Hepatocyte (in vitro differentiated cells): ENCODE results near the gene FNDC7. TPM values are rescaled to one million over a fixed set of nuclear protein-coding genes. Genes with fewer than 3 reads are reported as not detected.

Experiments used
- DNase-seq: peaks from one replicate; pipeline ENCODE4 v3.0.0-alpha.2; 2016; ENCODE audit warnings: low spot score
- H2AFZ ChIP-seq: fragments of 200-600 bp; sonication (generic); 2 replicates; pipeline ENCODE4 v1.6.0; 2016; ENCODE audit warnings: antibody characterized with exemption, mild to moderate bottlenecking
- H3K27ac ChIP-seq: fragments of 200-600 bp; sonication (generic); 2 replicates; pipeline ENCODE4 v1.5.1; 2016; ENCODE audit warnings: mild to moderate bottlenecking
- H3K27me3 ChIP-seq: fragments of 200-600 bp; sonication (generic); 2 replicates; pipeline ENCODE4 v1.6.1; 2016
- H3K36me3 ChIP-seq: fragments of 200-600 bp; sonication (generic); replicated peaks from 2 replicates; pipeline ENCODE4 v1.5.1; 2016; ENCODE audit warnings: low read depth; ENCODE audit not compliant: insufficient read depth
- H3K4me1 ChIP-seq: fragments of 200-600 bp; sonication (generic); 2 replicates; pipeline ENCODE4 v1.5.1; 2016; ENCODE audit warnings: mild to moderate bottlenecking, moderate library complexity; ENCODE audit not compliant: insufficient read depth
- H3K4me2 ChIP-seq: fragments of 200-600 bp; sonication (generic); 2 replicates; pipeline ENCODE4 v1.6.0; 2016
- H3K4me3 ChIP-seq: fragments of 200-600 bp; sonication (generic); 2 replicates; pipeline ENCODE4 v1.5.1; 2016; ENCODE audit warnings: mild to moderate bottlenecking
- H3K79me2 ChIP-seq: fragments of 200-600 bp; sonication (generic); 2 replicates; pipeline ENCODE4 v1.6.0; 2017; ENCODE audit warnings: mild to moderate bottlenecking
- H3K9me2 ChIP-seq: fragments of 200-600 bp; sonication (generic); replicated peaks from 2 replicates; pipeline ENCODE4 v1.6.0; 2017; ENCODE audit warnings: mild to moderate bottlenecking; ENCODE audit not compliant: insufficient read depth
- H3K9me3 ChIP-seq: fragments of 200-600 bp; sonication (generic); 2 replicates; pipeline ENCODE4 v1.5.1; 2016; ENCODE audit warnings: low read depth, mild to moderate bottlenecking
- H4K20me1 ChIP-seq: fragments of 200-600 bp; sonication (generic); 2 replicates; pipeline ENCODE4 v1.6.0; 2016; ENCODE audit warnings: mild to moderate bottlenecking; ENCODE audit not compliant: insufficient read depth, poor library complexity, severe bottlenecking
- EZH2 ChIP-seq: fragments of 200-600 bp; sonication (generic); IDR thresholded peaks from 2 replicates; pipeline ENCODE4 v1.6.1; 2016; ENCODE audit warnings: antibody characterized with exemption, mild to moderate bottlenecking, borderline replicate concordance
- EZH2phosphoT487 ChIP-seq: fragments of 200-600 bp; sonication (generic); IDR thresholded peaks from one replicate; pipeline ENCODE4 v1.6.1; 2018; ENCODE audit warnings: antibody characterized with exemption, mild to moderate bottlenecking, low read depth, moderate library complexity; ENCODE audit not compliant: unreplicated experiment, severe bottlenecking
- WGBS: methylation state at CpG from one replicate; pipeline ENCODE4 v1.1.6; 2016; ENCODE audit warnings: low lambda C conversion rate; ENCODE audit errors: missing lambda C conversion rate; 5-methylcytosine and 5-hydroxymethylcytosine counted together
- polyA plus RNA-seq: library from polyadenylated mRNA; unstranded; fragments of >200 nt; fragmentation: Nextera tagmentation; extraction: Ambion mirVana; gene quantifications from 2 replicates; pipeline ENCODE4 v1.2.1, GENCODE V29; 2016
- total RNA-seq: library from RNA; depleted of rRNA; stranded (reverse); fragments of >200 nt; gene quantifications from 2 replicates; pipeline ENCODE4 v1.2.3, GENCODE V29; 2014
- TF ChIP-seq, protein P1 (sequence below): fragments of 200-600 bp; sonication (generic); IDR thresholded peaks from 2 replicates; pipeline ENCODE4 v1.5.1; 2016; ENCODE audit warnings: antibody characterized with exemption, mild to moderate bottlenecking; ENCODE audit not compliant: poor library complexity

The FNDC7 gene
- total RNA-seq: not detected in 2 replicates
- polyA plus RNA-seq: not detected in 2 replicates

DNA sequence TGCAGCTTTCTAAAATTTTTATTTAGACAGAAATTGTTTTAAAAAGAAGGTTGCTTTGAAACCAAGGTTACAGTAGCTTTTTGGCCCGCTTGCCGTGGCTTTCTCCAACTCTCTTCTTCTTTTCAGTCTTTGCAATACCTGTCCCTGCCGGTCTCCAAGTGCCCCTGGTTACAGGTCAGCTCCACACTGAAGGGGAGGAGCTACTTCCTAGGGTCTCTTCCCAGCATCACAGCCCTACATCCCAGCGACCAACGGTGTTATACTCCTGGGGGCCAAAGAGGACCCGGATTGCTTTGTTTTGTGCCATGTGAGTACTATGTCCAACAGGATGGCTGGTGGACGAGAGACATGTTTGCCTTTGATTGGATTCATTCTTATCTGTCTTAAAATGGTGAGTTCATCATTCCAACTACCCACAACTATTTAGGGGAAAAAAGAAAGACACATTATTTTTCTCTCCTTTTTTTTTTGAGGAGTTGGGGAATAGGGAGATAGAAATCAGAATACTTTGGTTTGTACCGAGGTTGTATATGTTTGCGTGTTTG, at the start of gene FNDC7:
TSS of gene FNDC7 (plus strand) at position 303 of the 545 bp plus-strand sequence. CDS start at position 329, 26 bp downstream.
- no peak within 1 kb of the TSS for H2AFZ ChIP-seq

DNA sequence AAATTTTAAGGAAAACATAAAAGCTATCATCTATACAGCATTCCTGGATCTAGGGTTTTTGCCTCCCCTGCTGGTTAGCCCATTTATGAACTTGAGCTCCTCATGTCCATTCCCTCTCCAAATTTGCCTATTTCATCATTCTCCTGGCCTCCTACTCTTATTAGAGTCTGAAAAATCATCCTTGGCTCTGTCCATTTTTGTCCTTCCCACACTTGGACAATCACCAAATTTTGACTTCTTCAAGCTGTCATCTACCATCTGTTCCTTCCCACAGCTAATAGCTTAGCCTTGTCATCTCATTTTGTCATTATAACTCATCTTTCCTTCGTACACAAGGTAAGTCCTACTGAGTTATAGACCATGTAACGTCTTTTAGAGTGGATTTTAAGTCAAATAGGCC, 49.6 kb upstream of the FNDC7 start:
- Histone ChIP-seq H3K9me2 (no peaks in the 10 kb centered on the region), H3K79me2 (no peaks in the 10 kb centered on the region), H4K20me1 (no peaks in the 10 kb centered on the region), H3K4me2 (no peak overlapping the region), H3K27me3 (no peaks in the 10 kb centered on the region), H3K36me3 (no peaks in the 10 kb centered on the region), H3K4me1 (peaks cover 5% of the 10 kb centered on the region), H2AFZ (no peak overlapping the region), H3K27ac (no peak overlapping the region), H3K4me3 (no peak overlapping the region), H3K9me3 (no peaks in the 10 kb centered on the region)
- 80% methylated on average over 2 of the region's 2 CpGs for WGBS
- DNase-seq: no peak
- TF ChIP-seq EZH2phosphoT487: no peak
- no peak for TF ChIP-seq EZH2
- TF ChIP-seq, protein P1, sequence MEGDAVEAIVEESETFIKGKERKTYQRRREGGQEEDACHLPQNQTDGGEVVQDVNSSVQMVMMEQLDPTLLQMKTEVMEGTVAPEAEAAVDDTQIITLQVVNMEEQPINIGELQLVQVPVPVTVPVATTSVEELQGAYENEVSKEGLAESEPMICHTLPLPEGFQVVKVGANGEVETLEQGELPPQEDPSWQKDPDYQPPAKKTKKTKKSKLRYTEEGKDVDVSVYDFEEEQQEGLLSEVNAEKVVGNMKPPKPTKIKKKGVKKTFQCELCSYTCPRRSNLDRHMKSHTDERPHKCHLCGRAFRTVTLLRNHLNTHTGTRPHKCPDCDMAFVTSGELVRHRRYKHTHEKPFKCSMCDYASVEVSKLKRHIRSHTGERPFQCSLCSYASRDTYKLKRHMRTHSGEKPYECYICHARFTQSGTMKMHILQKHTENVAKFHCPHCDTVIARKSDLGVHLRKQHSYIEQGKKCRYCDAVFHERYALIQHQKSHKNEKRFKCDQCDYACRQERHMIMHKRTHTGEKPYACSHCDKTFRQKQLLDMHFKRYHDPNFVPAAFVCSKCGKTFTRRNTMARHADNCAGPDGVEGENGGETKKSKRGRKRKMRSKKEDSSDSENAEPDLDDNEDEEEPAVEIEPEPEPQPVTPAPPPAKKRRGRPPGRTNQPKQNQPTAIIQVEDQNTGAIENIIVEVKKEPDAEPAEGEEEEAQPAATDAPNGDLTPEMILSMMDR: no peak

More for the DNA sequence above, at the start of gene FNDC7:
- Histone ChIP-seq H3K36me3 (no peaks in the 10 kb centered on the region), H3K4me2 (no peak within 1 kb of the TSS), H3K4me3 (no peak within 1 kb of the TSS), H3K27me3 (no peaks in the 10 kb centered on the region), H4K20me1 (no peaks in the 10 kb centered on the region), H3K27ac (no peak within 1 kb of the TSS), H3K9me2 (no peaks in the 10 kb centered on the region), H3K9me3 (no peaks in the 10 kb centered on the region), H3K4me1 (no peaks in the 10 kb centered on the region), H3K79me2 (no peaks in the 10 kb centered on the region)
- TF ChIP-seq, protein P1: no peak
- TF ChIP-seq EZH2phosphoT487 (no peak), EZH2 (no peak)
- DNase-seq: no peak
- 46% methylated on average over 9 of the region's 9 CpGs for WGBS

- DNase-seq: no peak
- Histone ChIP-seq H3K79me2 (no peaks in the 10 kb centered on the region), H3K27ac (no peak overlapping the region), H2AFZ (no peak overlapping the region), H3K4me1 (peaks cover 5% of the 10 kb centered on the region), H3K9me3 (no peaks in the 10 kb centered on the region), H3K27me3 (no peaks in the 10 kb centered on the region), H3K4me2 (no peak overlapping the region), H3K4me3 (no peak overlapping the region), H3K9me2 (no peaks in the 10 kb centered on the region), H4K20me1 (no peaks in the 10 kb centered on the region), H3K36me3 (no peaks in the 10 kb centered on the region)
- TF ChIP-seq EZH2 (no peak), EZH2phosphoT487 (no peak)
- TF ChIP-seq, protein P1: no peak
- 90% methylated on average over 6 of the region's 6 CpGs for WGBS
Measured at GRCh38 chr1:108664481-108664880, 48.2 kb upstream of the FNDC7 start.
